ENCODE data around the gene TRIP13. TPM values are rescaled to one million over a fixed set of nuclear protein-coding genes. Genes with fewer than 3 reads are reported as not detected.

TRIP13 gene
- total RNA-seq, 1 donor = 4.0 TPM

- no peak for DNase-seq (ENCODE audit: insufficient read length, low spot score, missing footprints)
- H3K4me1 ChIP-seq (ENCODE audit: insufficient read depth, low read length) = no peaks in the 10 kb centered on the region
- H3K9me3 ChIP-seq (ENCODE audit: low read depth, low read length) = no peaks in the 10 kb centered on the region
- H3K4me3 ChIP-seq (ENCODE audit: insufficient read depth, low read length) = no peak overlapping the region
- no peak for TF ChIP-seq CTCF (IDR thresholded peaks at IDR 0.05; ENCODE audit: extremely low read depth, low read depth, low read length)
- no peaks in the 10 kb centered on the region for H4K20me1 ChIP-seq (ENCODE audit: insufficient read depth, low read length)
- H3K27ac ChIP-seq (ENCODE audit: low read depth, low read length) = no peak overlapping the region
- H3K27me3 ChIP-seq (ENCODE audit: insufficient read depth, low read length) = peaks cover 37% of the 10 kb centered on the region
- no peak overlapping the region for H2AFZ ChIP-seq (ENCODE audit: low read length)
- H3K36me3 ChIP-seq (ENCODE audit: insufficient read depth, low read length) = no peaks in the 10 kb centered on the region
- H3K79me2 ChIP-seq (ENCODE audit: insufficient read depth, low read length) = no peaks in the 10 kb centered on the region
- no peak overlapping the region for H3K4me2 ChIP-seq (ENCODE audit: insufficient read depth, low read length)
Measured at GRCh38 chr5:929596-929995, 36.9 kb downstream of the TRIP13 start.

- H3K4me3 ChIP-seq (ENCODE audit: insufficient read depth, low read length) = no peak overlapping the region
- no peak overlapping the region for H3K4me2 ChIP-seq (ENCODE audit: insufficient read depth, low read length)
- no peaks in the 10 kb centered on the region for H3K79me2 ChIP-seq (ENCODE audit: insufficient read depth, low read length)
- peaks cover 37% of the 10 kb centered on the region for H3K27me3 ChIP-seq (ENCODE audit: insufficient read depth, low read length)
- H3K27ac ChIP-seq (ENCODE audit: low read depth, low read length) = no peak overlapping the region
- no peak for DNase-seq (ENCODE audit: insufficient read length, low spot score, missing footprints)
- no peaks in the 10 kb centered on the region for H3K36me3 ChIP-seq (ENCODE audit: insufficient read depth, low read length)
- H3K9me3 ChIP-seq (ENCODE audit: low read depth, low read length) = no peaks in the 10 kb centered on the region
- no peaks in the 10 kb centered on the region for H4K20me1 ChIP-seq (ENCODE audit: insufficient read depth, low read length)
- no peak for TF ChIP-seq CTCF (IDR thresholded peaks at IDR 0.05; ENCODE audit: extremely low read depth, low read depth, low read length)
- no peak overlapping the region for H2AFZ ChIP-seq (ENCODE audit: low read length)
- H3K4me1 ChIP-seq (ENCODE audit: insufficient read depth, low read length) = no peaks in the 10 kb centered on the region
Measured at GRCh38 chr5:930866-931265, 38.2 kb downstream of the TRIP13 start.

GRCh38 chr5:931570-932145 lies 39.0 kb downstream of the TRIP13 start:
- no peak for DNase-seq (ENCODE audit: insufficient read length, low spot score, missing footprints)
- H3K4me2 ChIP-seq (ENCODE audit: insufficient read depth, low read length) = no peak overlapping the region
- no peaks in the 10 kb centered on the region for H3K36me3 ChIP-seq (ENCODE audit: insufficient read depth, low read length)
- H3K27me3 ChIP-seq (ENCODE audit: insufficient read depth, low read length) = peaks cover 37% of the 10 kb centered on the region
- no peaks in the 10 kb centered on the region for H3K4me1 ChIP-seq (ENCODE audit: insufficient read depth, low read length)
- no peak overlapping the region for H3K4me3 ChIP-seq (ENCODE audit: insufficient read depth, low read length)
- H4K20me1 ChIP-seq (ENCODE audit: insufficient read depth, low read length) = no peaks in the 10 kb centered on the region
- no peak overlapping the region for H3K27ac ChIP-seq (ENCODE audit: low read depth, low read length)
- TF ChIP-seq CTCF (IDR thresholded peaks at IDR 0.05; ENCODE audit: extremely low read depth, low read depth, low read length) = no peak
- H2AFZ ChIP-seq (ENCODE audit: low read length) = no peak overlapping the region
- no peaks in the 10 kb centered on the region for H3K79me2 ChIP-seq (ENCODE audit: insufficient read depth, low read length)
- no peaks in the 10 kb centered on the region for H3K9me3 ChIP-seq (ENCODE audit: low read depth, low read length)

GRCh38 chr5:932151-932627 lies 39.5 kb downstream of the TRIP13 start:
- H3K27me3 ChIP-seq (ENCODE audit: insufficient read depth, low read length) = peaks cover 41% of the 10 kb centered on the region
- no peaks in the 10 kb centered on the region for H3K9me3 ChIP-seq (ENCODE audit: low read depth, low read length)
- no peak overlapping the region for H3K4me2 ChIP-seq (ENCODE audit: insufficient read depth, low read length)
- H3K4me3 ChIP-seq (ENCODE audit: insufficient read depth, low read length) = no peak overlapping the region
- H3K36me3 ChIP-seq (ENCODE audit: insufficient read depth, low read length) = no peaks in the 10 kb centered on the region
- H3K4me1 ChIP-seq (ENCODE audit: insufficient read depth, low read length) = no peaks in the 10 kb centered on the region
- DNase-seq (ENCODE audit: insufficient read length, low spot score, missing footprints) = no peak
- no peak overlapping the region for H2AFZ ChIP-seq (ENCODE audit: low read length)
- H3K27ac ChIP-seq (ENCODE audit: low read depth, low read length) = no peak overlapping the region
- TF ChIP-seq CTCF (IDR thresholded peaks at IDR 0.05; ENCODE audit: extremely low read depth, low read depth, low read length) = no peak
- H3K79me2 ChIP-seq (ENCODE audit: insufficient read depth, low read length) = no peaks in the 10 kb centered on the region
- H4K20me1 ChIP-seq (ENCODE audit: insufficient read depth, low read length) = no peaks in the 10 kb centered on the region

Measured in osteoblast (primary cell).